Measurements from ENCODE around the gene CLTCL1. TPM values are rescaled to one million over a fixed set of nuclear protein-coding genes. Genes with fewer than 3 reads are reported as not detected.
A peak's percentile ranks its signal among the peaks of the same experiment; 100 is the strongest.

CLTCL1 gene
- total RNA-seq, 6 experiments from 2014 or later: 3.5 to 6.6 (median 5.7) TPM

GRCh38 chr22:19271273-19271855, 20.2 kb downstream of the CLTCL1 start:
- H3K36me3 ChIP-seq: no peaks in the 10 kb centered on the region
- intact Hi-C loops (cut with DNase I): no loop called here
- WGBS (ENCODE audit: insufficient coverage, low coverage, low lambda C conversion rate, missing lambda C conversion rate): 80% methylated on average over 2 of the region's 4 CpGs
- no peaks in the 10 kb centered on the region for H3K27me3 ChIP-seq
- H3K27ac ChIP-seq: peak overlapping the region; percentile 18 to 60 (median 40)
- no peak for DNase-seq
- H3K4me1 ChIP-seq: no peaks in the 10 kb centered on the region
- no peak for TF ChIP-seq POLR2A (IDR thresholded peaks at IDR 0.05)
- no peak for TF ChIP-seq CTCF (IDR thresholded peaks at IDR 0.05)
- H3K4me3 ChIP-seq: no peak overlapping the region
- no peaks in the 10 kb centered on the region for H3K9me3 ChIP-seq
- ATAC-seq: peak in 1 of 4 donors; percentile 9

GRCh38 chr22:19270873-19271272, 20.6 kb downstream of the CLTCL1 start:
- no peaks in the 10 kb centered on the region for H3K27me3 ChIP-seq
- H3K36me3 ChIP-seq: no peaks in the 10 kb centered on the region
- H3K4me1 ChIP-seq: no peaks in the 10 kb centered on the region
- ATAC-seq (no peak), DNase-seq (no peak)
- peak overlapping the region in 2 of 3 donors; percentile 1 to 18 for H3K27ac ChIP-seq
- intact Hi-C loops (cut with DNase I): no loop called here
- H3K4me3 ChIP-seq: no peak overlapping the region
- H3K9me3 ChIP-seq: no peaks in the 10 kb centered on the region
- WGBS (ENCODE audit: insufficient coverage, low coverage, low lambda C conversion rate, missing lambda C conversion rate): 100% methylated on average over 1 of the region's 1 CpG
- TF ChIP-seq CTCF (IDR thresholded peaks at IDR 0.05): no peak
- TF ChIP-seq POLR2A (IDR thresholded peaks at IDR 0.05): no peak

GRCh38 chr22:19266547-19267086, 24.9 kb downstream of the CLTCL1 start:
- intact Hi-C loops (cut with DNase I): no loop called here
- Histone ChIP-seq H3K9me3 (no peaks in the 10 kb centered on the region), H3K4me1 (no peaks in the 10 kb centered on the region), H3K36me3 (no peaks in the 10 kb centered on the region), H3K4me3 (no peak overlapping the region), H3K27me3 (no peaks in the 10 kb centered on the region), H3K27ac (no peak overlapping the region)
- ATAC-seq (no peak), DNase-seq (no peak)
- TF ChIP-seq CTCF (IDR thresholded peaks at IDR 0.05) (no peak), POLR2A (IDR thresholded peaks at IDR 0.05) (no peak)
- 95% methylated on average over 2 of the region's 2 CpGs for WGBS (ENCODE audit: insufficient coverage, low coverage, low lambda C conversion rate, missing lambda C conversion rate)

GRCh38 chr22:19265779-19266178, 25.7 kb downstream of the CLTCL1 start:
- intact Hi-C loops (cut with DNase I): no loop called here
- WGBS (ENCODE audit: insufficient coverage, low coverage, low lambda C conversion rate, missing lambda C conversion rate): 90% methylated on average over 2 of the region's 2 CpGs

More at GRCh38 chr22:19265779-19266178, 25.7 kb downstream of the CLTCL1 start:
- Histone ChIP-seq H3K4me1 (no peaks in the 10 kb centered on the region), H3K27me3 (no peaks in the 10 kb centered on the region), H3K27ac (no peak overlapping the region), H3K4me3 (no peak overlapping the region), H3K9me3 (no peaks in the 10 kb centered on the region), H3K36me3 (no peaks in the 10 kb centered on the region)
- TF ChIP-seq POLR2A (IDR thresholded peaks at IDR 0.05) (no peak), CTCF (IDR thresholded peaks at IDR 0.05) (no peak)
- ATAC-seq (no peak), DNase-seq (no peak)

Measured in right lobe of liver (tissue), 6 donors.